Anterior cingulate cortex (tissue), 58 donors: ENCODE results near the gene CABP2.
"Not testable (repeated sequence)": the region's sequence is repeated elsewhere in the genome, so short reads cannot be mapped to it uniquely, and the experiment has no call there.

ENCODE experiments used
- DNase-seq, 58 donors: peaks; one replicate each; lab custom pipeline; 2025; lab: John Stamatoyannopoulos, UW

The CABP2 gene

GRCh38 chr11:67539550-67539949 is 16.3 kb upstream of the CABP2 start:
- DNase-seq: no peak

GRCh38 chr11:67538823-67539505 is 15.7 kb upstream of the CABP2 start:
- no peak for DNase-seq

GRCh38 chr11:67538306-67538705 is 15.1 kb upstream of the CABP2 start:
- DNase-seq: no peak

- no peak for DNase-seq
Measured at GRCh38 chr11:67535561-67535960, 12.3 kb upstream of the CABP2 start.

- DNase-seq: no peak
Measured at GRCh38 chr11:67534070-67534679, 10.9 kb upstream of the CABP2 start.

GRCh38 chr11:67532889-67533288 is 9.6 kb upstream of the CABP2 start:
- DNase-seq: no peak

- no peak for DNase-seq
Measured at GRCh38 chr11:67530282-67530592, 7.0 kb upstream of the CABP2 start.

DNA sequence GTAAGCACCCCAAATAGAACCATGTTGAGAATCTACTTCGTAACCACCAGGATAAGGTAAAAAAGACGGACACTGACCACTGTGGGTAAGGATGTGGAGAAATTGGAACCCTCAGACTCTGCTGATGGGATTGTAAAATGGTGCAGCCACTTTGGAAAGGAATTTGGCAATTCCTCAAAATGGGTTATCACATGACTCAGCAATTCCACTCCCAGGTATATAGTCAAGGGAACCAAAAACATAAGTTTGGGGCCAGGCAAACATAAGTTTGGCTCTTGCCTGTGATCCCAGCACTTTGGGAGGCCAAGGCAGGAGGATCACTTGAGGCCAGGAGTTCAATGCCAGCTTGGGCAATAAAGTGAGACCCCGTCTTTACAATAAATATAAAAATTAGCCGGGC is 5.1 kb upstream of the CABP2 start:
- no peak for DNase-seq

DNA sequence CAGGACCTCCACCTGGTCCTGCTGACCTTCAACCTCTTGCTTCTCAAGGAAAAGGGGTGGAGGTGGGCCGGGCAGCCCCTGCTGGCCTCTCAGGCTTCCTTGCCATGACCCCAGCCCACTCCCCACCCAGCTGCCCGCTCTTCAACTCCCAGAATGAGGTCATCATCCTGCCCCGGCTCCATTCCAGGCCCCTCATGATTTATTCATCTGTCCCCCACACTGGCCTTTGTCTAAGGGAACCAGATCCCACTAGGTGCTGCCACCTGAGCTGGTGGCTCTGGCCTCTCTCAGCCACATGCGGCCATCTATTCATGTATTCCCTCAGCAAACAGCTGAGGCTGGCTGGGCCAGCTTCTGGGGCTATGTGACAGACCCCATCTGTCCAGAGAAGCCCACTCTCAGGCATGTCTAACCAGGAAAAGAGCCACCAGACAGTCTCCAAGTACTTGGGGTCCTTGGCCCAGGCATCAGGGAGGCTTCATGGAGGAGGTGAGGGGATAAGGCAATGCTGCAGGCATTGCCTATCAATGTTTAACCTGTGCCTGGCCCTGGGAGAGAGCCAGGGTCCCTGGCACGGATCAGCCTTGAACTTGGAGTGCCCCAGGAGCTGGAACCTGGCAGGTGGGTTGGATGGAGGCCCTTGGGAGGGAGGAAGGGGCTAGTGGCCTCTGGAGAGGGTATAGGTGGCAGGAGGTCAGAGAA is 2.2 kb upstream of the CABP2 start:
- DNase-seq: no peak

- DNase-seq: no peak
Measured at GRCh38 chr11:67524480-67524808, 1.2 kb upstream of the CABP2 start.

DNA sequence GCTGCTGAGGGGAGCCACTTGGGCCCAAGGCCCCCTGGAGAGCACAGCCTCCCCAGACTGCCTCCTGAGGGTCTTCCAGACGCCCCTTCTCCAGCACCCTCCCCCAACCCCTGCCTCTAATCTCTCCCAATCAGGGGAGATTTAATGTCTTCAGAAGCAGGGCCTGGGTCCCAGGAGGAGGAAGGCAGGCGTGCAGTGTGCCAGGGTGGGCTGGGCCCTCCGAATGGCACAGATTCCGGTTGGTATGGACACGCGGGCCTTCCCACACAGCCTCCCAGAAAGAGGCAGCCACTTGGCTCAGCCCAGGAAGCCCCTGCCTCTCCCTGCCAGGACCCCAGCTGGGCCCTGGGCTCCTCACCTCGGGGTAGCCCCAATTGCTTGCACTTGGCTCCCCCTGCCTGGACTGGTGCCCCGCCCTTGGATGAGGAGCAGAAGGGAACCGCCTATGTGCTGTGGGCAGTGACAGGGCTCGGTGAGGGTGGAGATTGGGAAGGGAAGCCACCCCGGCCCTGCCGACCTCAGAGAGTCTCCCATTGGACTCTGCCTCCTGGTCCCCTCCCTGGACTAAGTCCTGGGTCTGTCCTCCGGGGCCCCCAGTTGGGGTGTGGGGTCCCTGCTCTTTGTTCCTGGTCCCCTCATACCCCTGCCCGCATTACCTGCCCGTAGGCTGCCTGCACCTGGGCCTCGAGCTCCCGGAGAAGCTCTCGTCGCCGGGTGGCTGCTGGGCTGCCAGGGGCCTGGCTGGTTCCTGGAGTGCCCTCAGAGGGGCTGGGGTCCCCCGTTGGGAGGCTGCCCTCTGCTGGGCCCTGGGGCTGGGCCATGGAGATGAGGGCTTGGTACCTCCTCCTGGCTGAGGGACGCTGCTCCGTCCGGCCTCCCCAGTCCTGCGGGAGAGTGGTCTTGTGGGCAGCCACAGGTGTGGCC is 572 bp upstream of the CABP2 start:
- no peak for DNase-seq

DNA sequence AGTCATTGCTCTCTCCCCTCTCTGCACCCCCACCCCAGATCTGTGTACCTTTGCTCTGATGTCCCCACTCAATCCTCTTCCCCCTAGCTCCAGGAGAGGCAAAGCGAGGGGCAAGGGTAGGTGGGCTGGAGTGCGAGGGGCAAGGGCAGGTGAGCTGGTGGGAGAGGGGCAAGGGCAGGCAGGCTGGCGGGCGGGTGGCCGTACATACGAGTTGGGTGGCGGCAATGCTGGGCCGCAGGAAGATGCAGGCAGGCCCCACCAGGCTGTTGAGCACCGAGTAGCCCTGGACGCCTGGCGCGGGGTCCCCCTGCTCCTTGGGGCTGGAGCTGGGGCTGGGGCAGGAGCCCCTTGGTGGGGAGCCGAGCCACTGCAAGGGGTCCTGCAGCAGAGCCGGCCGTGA is 908 bp downstream of the CABP2 start:
- DNase-seq: no peak

DNA sequence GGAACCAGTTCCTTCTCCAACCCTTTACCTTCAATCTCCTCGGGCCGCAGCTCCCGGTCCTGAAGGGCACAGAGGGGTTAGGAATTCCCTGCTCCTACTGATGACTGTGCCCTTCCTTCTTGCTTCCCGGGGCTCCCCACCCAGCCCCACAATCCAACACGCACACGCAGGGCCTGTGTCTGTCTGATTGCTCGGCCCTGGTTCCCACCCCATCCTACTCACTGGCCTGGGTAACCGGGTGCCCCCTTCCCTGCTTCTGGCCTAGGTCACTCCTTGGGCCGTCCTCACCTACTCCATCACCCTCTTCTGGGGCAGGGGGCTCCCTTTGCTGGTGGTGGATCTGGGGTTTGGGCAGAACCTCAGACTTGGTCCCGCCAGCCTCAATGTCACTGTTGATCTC is 1.3 kb downstream of the CABP2 start:
- DNase-seq: no peak

GRCh38 chr11:67520856-67521824 is 2.1 kb downstream of the CABP2 start:
- no peak for DNase-seq

GRCh38 chr11:67519726-67520125 is 3.5 kb downstream of the CABP2 start:
- DNase-seq: no peak

DNA sequence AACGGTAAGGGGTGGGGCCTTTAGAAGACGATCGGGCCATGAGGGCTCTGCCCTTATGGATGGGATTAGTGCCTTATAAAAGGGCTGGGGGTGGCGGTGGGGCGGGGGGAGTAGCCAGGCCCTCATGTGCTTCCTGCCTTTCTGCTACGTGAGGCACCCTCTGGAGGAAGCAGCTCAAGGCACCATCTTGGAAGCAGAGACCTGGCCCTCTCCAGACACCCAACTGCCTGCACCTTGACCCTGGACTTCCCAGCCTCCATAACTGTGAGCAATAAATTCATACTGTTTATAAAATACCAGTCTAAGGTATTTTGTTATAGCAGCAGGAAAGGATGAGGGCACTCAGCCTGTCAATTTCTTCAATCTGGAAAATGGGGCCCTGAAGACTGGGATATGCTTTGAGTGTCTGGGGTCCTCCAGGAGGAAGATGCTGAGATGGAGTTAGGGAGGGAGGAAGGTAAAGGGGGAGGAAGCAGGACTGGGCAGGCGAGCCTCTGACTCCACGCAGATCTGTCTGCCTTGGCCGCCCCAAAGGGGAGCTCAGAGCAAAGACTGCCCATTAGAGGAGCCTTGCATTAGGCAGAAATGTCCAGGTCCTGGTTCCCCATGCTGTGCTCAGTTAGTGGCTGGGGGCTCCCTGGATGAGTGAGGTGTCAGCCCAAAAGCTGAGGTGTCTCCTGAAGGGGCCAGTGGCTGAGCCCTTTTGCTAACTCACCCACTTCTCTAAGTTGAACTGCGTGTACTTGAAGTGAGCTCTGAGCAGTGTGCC is 5.3 kb downstream of the CABP2 start:
- DNase-seq: no peak

DNA sequence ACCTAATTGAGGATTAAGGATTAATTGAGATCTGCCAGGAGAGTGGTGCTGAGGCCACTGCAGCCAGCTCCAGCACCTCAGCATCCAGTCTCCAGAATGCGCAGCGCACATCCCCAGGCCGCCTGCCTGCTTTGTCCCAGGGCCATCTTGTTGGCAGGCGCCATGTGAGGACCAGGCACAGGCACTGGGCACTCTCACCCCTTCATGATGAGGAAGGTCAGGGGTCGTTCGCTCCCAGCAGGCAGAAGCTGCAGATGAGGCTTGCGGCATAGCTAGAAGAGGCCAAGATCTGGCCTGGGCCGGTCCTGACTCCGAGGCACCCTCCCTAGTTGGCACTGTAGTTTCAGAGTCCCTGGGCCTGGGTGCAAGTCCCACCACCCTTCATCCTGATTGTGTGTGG is 6.4 kb downstream of the CABP2 start:
- DNase-seq: no peak

DNA sequence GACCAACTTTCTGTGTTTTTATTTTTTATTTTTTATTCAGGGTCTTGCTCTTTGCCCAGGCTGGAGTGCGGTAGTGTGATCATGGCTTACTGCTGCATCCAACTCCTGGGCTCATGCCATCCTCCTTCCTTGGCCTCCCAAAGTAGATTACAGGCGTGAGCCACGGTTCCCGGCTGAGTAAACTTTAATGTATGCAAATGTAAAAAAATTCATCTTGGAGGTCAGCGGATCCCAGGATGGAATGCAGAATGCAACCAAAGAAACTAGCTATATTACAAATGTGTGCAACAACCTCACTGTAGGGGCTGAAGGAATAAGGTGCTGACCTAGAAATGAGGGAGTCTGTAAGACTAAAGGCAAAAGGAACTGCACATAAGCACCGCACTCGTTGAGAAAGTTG is 9.1 kb downstream of the CABP2 start:
- DNase-seq: no peak

DNA sequence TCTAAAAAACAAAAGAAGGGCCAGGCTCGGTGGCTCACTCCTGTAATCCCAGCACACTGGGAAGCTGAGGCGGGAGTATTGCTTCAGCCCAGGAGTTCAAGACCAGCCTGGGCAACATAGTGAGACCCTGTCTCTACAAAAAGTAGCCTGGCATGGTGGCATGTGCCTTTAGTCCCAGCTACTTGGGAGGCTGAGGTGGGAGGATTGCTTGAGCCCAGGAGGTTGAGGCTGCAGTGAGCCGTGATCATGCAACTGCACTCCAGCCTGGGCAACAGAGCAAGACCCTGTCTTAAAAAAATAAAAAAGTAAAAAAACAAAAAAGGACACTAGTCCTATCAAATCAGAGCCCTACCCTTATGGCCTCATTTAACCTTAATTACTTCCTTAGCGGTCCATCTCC is 11.7 kb downstream of the CABP2 start:
- not testable (repeated sequence) for DNase-seq
